Measurements from ENCODE around the gene NF1.

DNA sequence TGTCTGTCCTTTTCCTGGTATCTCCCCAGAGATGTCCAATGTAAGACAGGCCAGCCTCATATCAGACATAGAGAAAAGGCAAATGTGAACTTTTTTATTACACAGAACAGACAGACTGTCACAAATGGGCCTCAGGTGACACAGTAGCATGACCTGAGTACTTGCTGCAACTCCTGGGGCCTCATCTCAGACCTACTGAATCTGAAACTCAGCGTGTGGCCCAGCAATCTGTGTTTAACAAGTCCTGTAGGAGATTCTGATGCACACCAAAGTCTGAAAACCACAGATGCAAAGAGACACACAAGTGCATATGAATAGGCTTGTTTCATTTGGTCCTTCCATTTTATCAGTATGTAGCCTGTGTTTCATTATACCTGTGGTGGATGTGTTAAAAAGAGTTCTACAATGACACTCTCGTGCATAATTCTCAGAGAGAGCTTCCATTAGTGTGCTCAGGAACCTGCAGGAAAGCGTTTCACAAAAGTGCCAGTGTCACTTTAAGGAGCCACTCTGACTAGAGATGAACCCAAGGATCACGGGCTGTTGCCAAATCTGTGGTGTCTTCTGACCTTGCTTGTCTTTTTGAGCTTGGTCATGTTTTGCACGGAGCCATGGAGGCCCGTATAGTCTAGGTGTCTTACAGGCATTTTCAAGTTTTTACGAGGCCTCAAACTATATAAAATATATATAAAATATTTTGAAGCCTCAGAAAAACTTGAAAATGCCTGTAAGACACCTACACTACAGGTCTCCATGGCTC, 33.8 kb upstream of the NF1 start:
- TF ChIP-seq CTCF (IDR thresholded peaks at IDR 0.05; ENCODE audit: low read depth, low read length) (no peak), EZH2phosphoT487 (IDR thresholded peaks at IDR 0.05; ENCODE audit: low read depth) (no peak)

Measured in OCI-LY3 (cell line).